Stimulated activated CD8-positive, alpha-beta memory T cell treated with anti-CD3 and anti-CD28 coated beads, Interleukin-4, amount 100 ng/mL, for 4 hours (primary cell): ENCODE measurements around the gene DDIT4.

Source experiments
- DNase-seq, 2 donors: peaks; one replicate each; pipeline ENCODE4 v3.0.0-alpha.2; 2020; ENCODE audit warnings: low read depth in 2 of 2, low spot score in 1 of 2

Gene DDIT4

GRCh38 chr10:72316386-72316700 lies 42.6 kb downstream of the DDIT4 start:
- DNase-seq: no peak

- DNase-seq: no peak
These were observed 43.2 kb downstream of the DDIT4 start for GRCh38 chr10:72316748-72317435.

- no peak for DNase-seq
These were observed 44.9 kb downstream of the DDIT4 start for GRCh38 chr10:72318418-72319262.

- DNase-seq: peak; percentile 63 to 76
These were observed 45.9 kb downstream of the DDIT4 start for GRCh38 chr10:72319416-72320254.

- peak in 1 of 2 donors; percentile 54 for DNase-seq
These were observed 47.0 kb downstream of the DDIT4 start for GRCh38 chr10:72320676-72321247.

GRCh38 chr10:72321248-72322029 lies 47.7 kb downstream of the DDIT4 start:
- no peak for DNase-seq

- no peak for DNase-seq
These were observed 48.2 kb downstream of the DDIT4 start for GRCh38 chr10:72322030-72322279.

GRCh38 chr10:72322280-72323058 lies 48.7 kb downstream of the DDIT4 start:
- DNase-seq: peak in 1 of 2 donors; percentile 40

- no peak for DNase-seq
These were observed 49.5 kb downstream of the DDIT4 start for GRCh38 chr10:72323108-72323749.

GRCh38 chr10:72323771-72324191 lies 50.1 kb downstream of the DDIT4 start:
- no peak for DNase-seq
